H9 (cell line): Measurements from ENCODE around the gene SMAD7. TPM values are rescaled to one million over a fixed set of nuclear protein-coding genes. Genes with fewer than 3 reads are reported as not detected.

Experiments
- DNase-seq: peaks from one replicate; pipeline ENCODE4 v3.0.0-alpha.2; 2017
- H2AFZ ChIP-seq: one replicate; pipeline ENCODE4 v1.6.1; 2013; ENCODE audit warnings: mild to moderate bottlenecking, low read length, control low read depth, moderate library complexity
- H2AK5ac ChIP-seq: 2 replicates; pipeline ENCODE4 v1.6.1; 2013; ENCODE audit warnings: low read length, control low read depth, mixed read lengths; ENCODE audit not compliant: insufficient read length
- H2BK120ac ChIP-seq: one replicate; pipeline ENCODE4 v1.6.1; 2013; ENCODE audit warnings: low read depth, mild to moderate bottlenecking, low read length, control low read depth, inconsistent platforms; ENCODE audit not compliant: poor library complexity, severe bottlenecking
- H2BK12ac ChIP-seq: 2 replicates; pipeline ENCODE4 v1.6.1; 2013; ENCODE audit warnings: low read length, control low read depth, mixed read lengths, low read depth; ENCODE audit not compliant: insufficient read length
- H2BK15ac ChIP-seq: 2 replicates; pipeline ENCODE4 v1.6.1; 2013; ENCODE audit warnings: low read depth, low read length, control low read depth
- H2BK20ac ChIP-seq: one replicate; pipeline ENCODE4 v1.6.1; 2013; ENCODE audit warnings: low read depth, mild to moderate bottlenecking, low read length, control low read depth, inconsistent platforms; ENCODE audit not compliant: poor library complexity, severe bottlenecking
- H2BK5ac ChIP-seq: 2 replicates; pipeline ENCODE4 v1.6.1; 2013; ENCODE audit warnings: low read length, control low read depth, mixed read lengths; ENCODE audit not compliant: insufficient read length
- H3K14ac ChIP-seq: 2 replicates; pipeline ENCODE4 v1.6.1; 2013; ENCODE audit warnings: low read length, control low read depth; ENCODE audit not compliant: insufficient read depth
- H3K18ac ChIP-seq: 2 replicates; pipeline ENCODE4 v1.6.1; 2013; ENCODE audit warnings: low read depth, mild to moderate bottlenecking, mixed read lengths, low read length, control low read depth; ENCODE audit not compliant: insufficient read length
- H3K23ac ChIP-seq: 2 replicates; pipeline ENCODE4 v1.6.1; 2013; ENCODE audit warnings: low read length, control low read depth, mixed read lengths, low read depth; ENCODE audit not compliant: insufficient read length
- H3K23me2 ChIP-seq: 2 replicates; pipeline ENCODE4 v1.6.1; 2013; ENCODE audit warnings: low read depth, mild to moderate bottlenecking, mixed read lengths, low read length, control low read depth; ENCODE audit not compliant: insufficient read length, poor library complexity, severe bottlenecking
- H3K27ac ChIP-seq: 2 replicates; pipeline ENCODE4 v1.5.1; 2013; ENCODE audit warnings: low read length, control low read depth, mixed read lengths, low read depth; ENCODE audit not compliant: insufficient read length
- H3K27me3 ChIP-seq: 2 replicates; pipeline ENCODE4 v1.6.1; 2013; ENCODE audit warnings: low read length, control low read depth, inconsistent platforms; ENCODE audit not compliant: insufficient read depth
- H3K4ac ChIP-seq: 2 replicates; pipeline ENCODE4 v1.6.1; 2013; ENCODE audit warnings: low read depth, mild to moderate bottlenecking, control low read depth, inconsistent platforms, low read length, moderate library complexity
- H3K4me1 ChIP-seq: 2 replicates; pipeline ENCODE4 v1.6.1; 2013; ENCODE audit warnings: low read length, control low read depth, inconsistent platforms; ENCODE audit not compliant: insufficient read depth
- H3K4me2 ChIP-seq: 2 replicates; pipeline ENCODE4 v1.6.1; 2013; ENCODE audit warnings: low read length, control low read depth, mixed read lengths; ENCODE audit not compliant: insufficient read length, insufficient read depth
- H3K56ac ChIP-seq: 2 replicates; pipeline ENCODE4 v1.6.1; 2013; ENCODE audit warnings: low read depth, mild to moderate bottlenecking, mixed read lengths, low read length, control low read depth; ENCODE audit not compliant: insufficient read length
- H3K79me1 ChIP-seq: 2 replicates; pipeline ENCODE4 v1.6.1; 2013; ENCODE audit warnings: low read depth, mild to moderate bottlenecking, moderate library complexity, low read length, control low read depth, inconsistent platforms; ENCODE audit not compliant: insufficient read depth, poor library complexity, severe bottlenecking
- H3K79me2 ChIP-seq: 2 replicates; pipeline ENCODE4 v1.6.1; 2013; ENCODE audit warnings: low read length, control low read depth, inconsistent platforms; ENCODE audit not compliant: insufficient read depth
- H3K9ac ChIP-seq: 2 replicates; pipeline ENCODE4 v1.6.1; 2013; ENCODE audit warnings: low read length, control low read depth, mixed read lengths; ENCODE audit not compliant: insufficient read length; ENCODE audit errors: extremely low read depth
- H3K9me3 ChIP-seq: one replicate; pipeline ENCODE4 v1.6.1; 2013; ENCODE audit warnings: low read depth, low read length, inconsistent platforms; ENCODE audit not compliant: control insufficient read depth
- H3T11ph ChIP-seq: one replicate; pipeline ENCODE4 v1.6.1; 2013; ENCODE audit warnings: mild to moderate bottlenecking, low read length, control low read depth, inconsistent platforms
- H4K20me1 ChIP-seq: one replicate; pipeline ENCODE4 v1.6.1; 2013; ENCODE audit not compliant: control insufficient read depth, insufficient read length, insufficient read depth
- H4K5ac ChIP-seq: 2 replicates; pipeline ENCODE4 v1.6.1; 2013; ENCODE audit warnings: low read depth, mild to moderate bottlenecking, mixed read lengths, low read length, control low read depth; ENCODE audit not compliant: insufficient read length
- H4K8ac ChIP-seq: replicated peaks from 2 replicates; pipeline ENCODE4 v1.6.1; 2013; ENCODE audit warnings: low read length, control low read depth, mixed read lengths, low read depth; ENCODE audit not compliant: insufficient read length
- H4K91ac ChIP-seq: 2 replicates; pipeline ENCODE4 v1.6.1; 2013; ENCODE audit warnings: low read depth, mild to moderate bottlenecking, moderate library complexity, mixed read lengths, low read length, control low read depth; ENCODE audit not compliant: insufficient read length
- H3K27ac Mint-ChIP-seq, 3 experiments: 2 replicates in 2 of 3; 3 replicates in 1 of 3; pipeline ENCODE4 v1.8.0; 2020 to 2021; ENCODE audit warnings: mixed read lengths in 3 of 3, mild to moderate bottlenecking in 1 of 3, moderate library complexity in 1 of 3
- H3K27me3 Mint-ChIP-seq: 2 replicates; pipeline ENCODE4 v1.8.0; 2021; ENCODE audit warnings: low read depth, mild to moderate bottlenecking, moderate library complexity, mixed read lengths
- H3K36me3 Mint-ChIP-seq, 3 experiments: 2 replicates in 2 of 3; 3 replicates in 1 of 3; pipeline ENCODE4 v1.8.0; 2020 to 2021; ENCODE audit warnings: low read depth in 3 of 3, mixed read lengths in 3 of 3; ENCODE audit not compliant: insufficient read depth in 1 of 3
- H3K4me1 Mint-ChIP-seq, 2 experiments: 2 replicates each; pipeline ENCODE4 v1.8.0; 2020; ENCODE audit warnings: mixed read lengths in 2 of 2
- H3K4me3 Mint-ChIP-seq, 2 experiments: 2 replicates in 1 of 2; 3 replicates in 1 of 2; pipeline ENCODE4 v1.8.0; 2020 to 2021; ENCODE audit warnings: mild to moderate bottlenecking in 2 of 2, mixed read lengths in 2 of 2, moderate library complexity in 1 of 2
- H3K9me3 Mint-ChIP-seq, 2 experiments: 2 replicates in 1 of 2; 3 replicates in 1 of 2; pipeline ENCODE4 v1.8.0; 2020; ENCODE audit warnings: mild to moderate bottlenecking in 2 of 2, mixed read lengths in 2 of 2, moderate library complexity in 1 of 2
- WGBS: extraction: QIAGEN DNeasy Blood & Tissue Kit; methylation state at CpG from one replicate; pipeline ENCODE4 v1.1.7; 2013; ENCODE audit warnings: missing lambda C conversion rate, low lambda C conversion rate, mixed read lengths; ENCODE audit not compliant: insufficient read length; ENCODE audit errors: extremely low coverage; 5-methylcytosine and 5-hydroxymethylcytosine counted together
- total RNA-seq: library from RNA; stranded (reverse); gene quantifications from 2 replicates; pipeline ENCODE4 v1.2.1, GENCODE V29; 2021
- TF ChIP-seq, protein P1 (sequence below): fragments of 200-600 bp; sonication (generic); conservative IDR thresholded peaks from 3 replicates; pipeline ENCODE4 v1.8.0; 2021; ENCODE audit warnings: antibody characterized with exemption, mild to moderate bottlenecking

The SMAD7 gene
- total RNA-seq, 1 experiment from 2014 or later = 27.7 TPM

DNA sequence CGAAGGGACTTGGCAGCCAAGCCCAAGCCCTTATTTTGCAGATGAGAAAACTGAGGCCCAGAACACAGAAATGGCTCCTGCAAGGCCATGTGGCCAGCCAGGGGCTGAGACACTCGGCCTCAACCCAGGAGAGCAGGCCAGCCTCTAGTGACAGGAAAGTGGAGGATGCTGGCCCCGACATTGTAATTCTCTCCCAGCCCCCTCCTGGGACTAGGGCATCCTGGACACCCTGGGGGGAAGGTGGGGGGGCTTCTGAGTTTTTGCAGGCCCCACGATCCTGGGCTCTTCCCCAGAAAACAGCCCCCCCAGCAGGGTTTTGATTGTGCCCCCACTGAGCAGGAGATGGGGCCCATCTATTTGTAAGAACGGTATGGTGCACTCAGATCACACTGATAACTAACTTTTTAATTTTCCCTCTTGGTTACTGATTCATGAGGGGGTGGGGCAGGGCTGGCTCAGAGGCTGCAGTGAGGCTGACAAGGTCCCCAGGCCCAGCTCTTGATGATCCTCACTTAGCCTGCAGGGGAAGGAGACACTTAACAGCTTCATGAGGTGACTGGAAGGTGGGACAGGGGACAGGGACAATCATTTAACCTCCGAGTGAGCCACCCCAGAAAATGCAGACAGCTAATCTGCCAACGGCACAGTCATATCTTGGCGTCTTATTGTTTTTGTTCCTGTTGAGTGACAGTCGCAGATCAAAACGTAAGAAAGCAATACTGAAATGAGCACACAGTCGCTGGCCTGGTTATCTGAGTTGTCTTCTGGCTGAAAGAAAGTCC is 18.9 kb downstream of the SMAD7 start:
- Histone ChIP-seq H3K4me1 (peaks cover 22% of the 10 kb centered on the region; the same call in 1 of the 2 replicates), H4K5ac (no peak overlapping the region), H3K23me2 (no peaks in the 10 kb centered on the region), H2AK5ac (no peak overlapping the region), H3K9me3 (no peaks in the 10 kb centered on the region), H3K79me2 (peaks cover 88% of the 10 kb centered on the region; the same call in 1 of the 2 replicates), H3T11ph (no peak overlapping the region), H3K27ac (no peak overlapping the region), H2BK5ac (no peak overlapping the region), H3K9ac (no peak overlapping the region), H3K27me3 (no peaks in the 10 kb centered on the region), H2BK120ac (no peak overlapping the region), H3K56ac (no peak overlapping the region), H4K91ac (no peak overlapping the region), H3K23ac (no peak overlapping the region), H2BK12ac (no peak overlapping the region), H3K4me2 (no peak overlapping the region), H2BK15ac (no peak overlapping the region), H4K8ac (no peak overlapping the region), H3K79me1 (no peaks in the 10 kb centered on the region), H3K14ac (no peak overlapping the region), H3K4ac (no peak overlapping the region), H4K20me1 (no peaks in the 10 kb centered on the region), H2BK20ac (no peak overlapping the region), H3K18ac (no peak overlapping the region), H2AFZ (no peak overlapping the region)
- Mint-ChIP-seq H3K4me3 (peak overlapping the region in 1 of 2 experiments; percentile 59; a peak in 2 of 5 replicates), H3K4me1 (peaks cover 91 to 93% of the 10 kb centered on the region in 2 experiments), H3K27ac (peak overlapping the region; percentile 24 to 55 (median 54); a peak in 3 of 7 replicates), H3K9me3 (no peaks in the 10 kb centered on the region), H3K36me3 (peaks cover 4 to 35% (median 14%) of the 10 kb centered on the region in 3 experiments; a peak in 6 of 7 replicates), H3K27me3 (no peaks in the 10 kb centered on the region)
- no CpG with 5 or more reads among the region's 11 CpGs for WGBS
- TF ChIP-seq, protein P1, sequence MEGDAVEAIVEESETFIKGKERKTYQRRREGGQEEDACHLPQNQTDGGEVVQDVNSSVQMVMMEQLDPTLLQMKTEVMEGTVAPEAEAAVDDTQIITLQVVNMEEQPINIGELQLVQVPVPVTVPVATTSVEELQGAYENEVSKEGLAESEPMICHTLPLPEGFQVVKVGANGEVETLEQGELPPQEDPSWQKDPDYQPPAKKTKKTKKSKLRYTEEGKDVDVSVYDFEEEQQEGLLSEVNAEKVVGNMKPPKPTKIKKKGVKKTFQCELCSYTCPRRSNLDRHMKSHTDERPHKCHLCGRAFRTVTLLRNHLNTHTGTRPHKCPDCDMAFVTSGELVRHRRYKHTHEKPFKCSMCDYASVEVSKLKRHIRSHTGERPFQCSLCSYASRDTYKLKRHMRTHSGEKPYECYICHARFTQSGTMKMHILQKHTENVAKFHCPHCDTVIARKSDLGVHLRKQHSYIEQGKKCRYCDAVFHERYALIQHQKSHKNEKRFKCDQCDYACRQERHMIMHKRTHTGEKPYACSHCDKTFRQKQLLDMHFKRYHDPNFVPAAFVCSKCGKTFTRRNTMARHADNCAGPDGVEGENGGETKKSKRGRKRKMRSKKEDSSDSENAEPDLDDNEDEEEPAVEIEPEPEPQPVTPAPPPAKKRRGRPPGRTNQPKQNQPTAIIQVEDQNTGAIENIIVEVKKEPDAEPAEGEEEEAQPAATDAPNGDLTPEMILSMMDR = no peak
- no peak for DNase-seq
